SK-N-SH (cell line): ENCODE measurements around the gene WASF3. TPM values are rescaled to one million over a fixed set of nuclear protein-coding genes. Genes with fewer than 3 reads are reported as not detected.

Experiments used
- CTCF ChIA-PET: fragments of 300-600, 350-600 bp; formaldehyde crosslinking; extraction: SDS; loops from one replicate; lab custom pipeline; 2021; lab: Yijun Ruan, JAX
- POLR2A ChIA-PET: fragments of 350-600 bp; sonication (Branson Sonifier 250); formaldehyde crosslinking; extraction: SDS; loops from one replicate; lab custom pipeline; 2020; ENCODE audit warnings: antibody characterized with exemption, inconsistent platforms; lab: Yijun Ruan, JAX
- DNase-seq: peaks from one replicate; pipeline ENCODE4 v3.0.0; 2012
- H2AFZ ChIP-seq: fragments of 200-600 bp; sonication (generic); 2 replicates; pipeline ENCODE4 v1.8.1; 2016; ENCODE audit warnings: antibody characterized with exemption, mild to moderate bottlenecking, low read depth
- H3F3A ChIP-seq: fragments of 200-600 bp; sonication (generic); replicated peaks from 2 replicates; pipeline ENCODE3; 2016; ENCODE audit warnings: antibody characterized with exemption, mild to moderate bottlenecking; ENCODE audit not compliant: insufficient read depth
- H3K27ac ChIP-seq, 2 experiments: fragments of 200-500 bp in 1 of 2; fragments of 200-600 bp in 1 of 2; sonication (Bioruptor generic) in 1 of 2; sonication (generic), shearing (Covaris generic) in 1 of 2; 2 replicates each; pipeline versions ENCODE4 v1.5.1 to v1.6.1; 2014 to 2016; ENCODE audit warnings: low read depth in 2 of 2, inconsistent platforms in 1 of 2, low read length in 1 of 2, mild to moderate bottlenecking in 1 of 2, mixed read lengths in 1 of 2
- H3K27me3 ChIP-seq: fragments of 200-600 bp; sonication (generic), shearing (Covaris generic); 2 replicates; pipeline ENCODE4 v1.6.1; 2016; ENCODE audit warnings: mixed run types; ENCODE audit not compliant: insufficient read depth
- H3K36me3 ChIP-seq, 2 experiments: fragments of 200-500 bp in 1 of 2; fragments of 200-600 bp in 1 of 2; sonication (Bioruptor generic) in 1 of 2; sonication (generic) in 1 of 2; replicated peaks in 1 of 2; 2 replicates each; pipeline versions ENCODE3 to v1.5.1; 2014 to 2016; ENCODE audit warnings: low read length in 1 of 2, mild to moderate bottlenecking in 1 of 2; ENCODE audit not compliant: insufficient read depth in 2 of 2, control insufficient read depth in 1 of 2
- H3K4me1 ChIP-seq, 2 experiments: fragments of 200-500 bp in 1 of 2; fragments of 200-600 bp in 1 of 2; sonication (Bioruptor generic) in 1 of 2; sonication (generic), shearing (Covaris generic) in 1 of 2; 2 replicates each; pipeline versions ENCODE4 v1.5.1 to v1.6.1; 2014 to 2016; ENCODE audit warnings: low read depth in 1 of 2, low read length in 1 of 2, mixed run types in 1 of 2; ENCODE audit not compliant: insufficient read depth in 2 of 2, control insufficient read depth in 1 of 2
- H3K4me2 ChIP-seq: fragments of 200-600 bp; sonication (generic), shearing (Covaris generic); 2 replicates; pipeline ENCODE4 v1.6.1; 2017; ENCODE audit warnings: mixed run types
- H3K4me3 ChIP-seq, 2 experiments: fragments of 200-500 bp in 1 of 2; fragments of 200-600 bp in 1 of 2; sonication (Bioruptor generic) in 1 of 2; sonication (generic), shearing (Covaris generic) in 1 of 2; 2 replicates each; pipeline versions ENCODE4 v1.5.1 to v1.8.1; 2014 to 2016; ENCODE audit warnings: low read depth in 2 of 2, inconsistent platforms in 1 of 2, low read length in 1 of 2, mild to moderate bottlenecking in 1 of 2, mixed read lengths in 1 of 2, moderate library complexity in 1 of 2
- H3K79me2 ChIP-seq: fragments of 200-600 bp; sonication (generic); 2 replicates; pipeline ENCODE4 v1.8.1; 2017; ENCODE audit warnings: mild to moderate bottlenecking; ENCODE audit not compliant: insufficient read depth
- H3K9ac ChIP-seq: fragments of 200-600 bp; sonication (generic); 2 replicates; pipeline ENCODE4 v1.6.1; 2017; ENCODE audit warnings: mixed run types
- H3K9me2 ChIP-seq: fragments of 200-600 bp; sonication (generic); 2 replicates; pipeline ENCODE4 v1.6.1; 2017; ENCODE audit warnings: mixed run types
- H3K9me3 ChIP-seq: fragments of 200-600 bp; sonication (generic); 2 replicates; pipeline ENCODE4 v1.6.1; 2017; ENCODE audit warnings: mixed run types, mild to moderate bottlenecking, moderate library complexity
- H4K20me1 ChIP-seq: fragments of 200-600 bp; sonication (generic); 2 replicates; pipeline ENCODE4 v1.6.1; 2017; ENCODE audit warnings: mild to moderate bottlenecking, mixed run types; ENCODE audit not compliant: insufficient read depth
- CHD2 ChIP-seq: fragments of 150-350 bp; IDR thresholded peaks from 2 replicates; pipeline ENCODE4 v1.6.1; 2018; ENCODE audit warnings: low read length; ENCODE audit not compliant: partially characterized antibody
- ELF1 ChIP-seq: IDR thresholded peaks from 2 replicates; pipeline ENCODE4 v1.4.0; 2012
- EP300 ChIP-seq, 2 experiments: IDR thresholded peaks; 2 replicates each; pipeline versions ENCODE4 v1.4.0 to v1.6.1; 2012; ENCODE audit warnings: borderline replicate concordance in 1 of 2, low read depth in 1 of 2, low read length in 1 of 2
- FOSL2 ChIP-seq: IDR thresholded peaks from 2 replicates; pipeline ENCODE4 v1.4.0; 2012; ENCODE audit warnings: low read depth, mild to moderate bottlenecking, moderate library complexity, borderline replicate concordance
- FOXJ3 ChIP-seq: sonication (generic); formaldehyde crosslinking; IDR thresholded peaks from 2 replicates; pipeline ENCODE4 v1.5.1; 2020; ENCODE audit warnings: mild to moderate bottlenecking, missing genetic modification reagents
- FOXM1 ChIP-seq: IDR thresholded peaks from 2 replicates; pipeline ENCODE4 v1.4.0; 2012; ENCODE audit warnings: low read depth, mild to moderate bottlenecking
- JUND ChIP-seq: IDR thresholded peaks from 2 replicates; pipeline ENCODE4 v1.4.0; 2012
- NFIC ChIP-seq: IDR thresholded peaks from 2 replicates; pipeline ENCODE4 v1.4.0; 2012; ENCODE audit warnings: borderline replicate concordance
- RCOR1 ChIP-seq: fragments of 150-350 bp; IDR thresholded peaks from 2 replicates; pipeline ENCODE4 v1.6.1; 2017; ENCODE audit warnings: antibody characterized with exemption, low read length
- RFX5 ChIP-seq: IDR thresholded peaks from 2 replicates; pipeline ENCODE4 v1.6.1; 2012; ENCODE audit warnings: mild to moderate bottlenecking, improper control_type of control experiment, low read length
- SIN3A ChIP-seq: IDR thresholded peaks from 2 replicates; pipeline ENCODE4 v1.6.1; 2012; ENCODE audit warnings: low read depth, mild to moderate bottlenecking, low read length, moderate library complexity, borderline replicate concordance
- SMC3 ChIP-seq: IDR thresholded peaks from 2 replicates; pipeline ENCODE4 v1.6.1; 2012; ENCODE audit warnings: low read depth, low read length, improper control_type of control experiment
- TAF1 ChIP-seq: IDR thresholded peaks from 2 replicates; pipeline ENCODE4 v1.6.1; 2012; ENCODE audit warnings: low read depth, mild to moderate bottlenecking, low read length, moderate library complexity, borderline replicate concordance
- TEAD4 ChIP-seq: IDR thresholded peaks from 2 replicates; pipeline ENCODE4 v1.4.0; 2012; ENCODE audit warnings: mild to moderate bottlenecking, borderline replicate concordance; ENCODE audit not compliant: insufficient read depth
- YY1 ChIP-seq: IDR thresholded peaks from 2 replicates; pipeline ENCODE4 v1.4.0; 2012; ENCODE audit warnings: low read depth, mild to moderate bottlenecking
- WGBS: methylation state at CpG from one replicate; pipeline ENCODE4 v1.1.6; 2017; ENCODE audit warnings: low lambda C conversion rate; 5-methylcytosine and 5-hydroxymethylcytosine counted together
- polyA plus RNA-seq, 3 experiments: library from polyadenylated mRNA; depleted of rRNA; stranded (reverse); fragments of >200 nt; gene quantifications; 2 replicates each; pipeline ENCODE4 v1.2.3, GENCODE V29; 2012
- TF ChIP-seq, protein P1 (sequence below): IDR thresholded peaks from 2 replicates; pipeline ENCODE4 v1.4.0; 2012; ENCODE audit warnings: low read depth, borderline replicate concordance
- TF ChIP-seq, protein P2 (sequence below): IDR thresholded peaks from 2 replicates; pipeline ENCODE4 v1.6.1; 2012; ENCODE audit warnings: mild to moderate bottlenecking, low read depth, low read length, moderate library complexity
- TF ChIP-seq, protein P3 (sequence below): fragments of 150-350 bp; IDR thresholded peaks from 2 replicates; pipeline ENCODE4 v1.6.1; 2017; ENCODE audit warnings: antibody characterized with exemption, low read length, low read depth, borderline replicate concordance

The WASF3 gene
- polyA plus RNA-seq, 1 of the 3 experiments (the other 2 are of a cell fraction) = 10.4 TPM

DNA sequence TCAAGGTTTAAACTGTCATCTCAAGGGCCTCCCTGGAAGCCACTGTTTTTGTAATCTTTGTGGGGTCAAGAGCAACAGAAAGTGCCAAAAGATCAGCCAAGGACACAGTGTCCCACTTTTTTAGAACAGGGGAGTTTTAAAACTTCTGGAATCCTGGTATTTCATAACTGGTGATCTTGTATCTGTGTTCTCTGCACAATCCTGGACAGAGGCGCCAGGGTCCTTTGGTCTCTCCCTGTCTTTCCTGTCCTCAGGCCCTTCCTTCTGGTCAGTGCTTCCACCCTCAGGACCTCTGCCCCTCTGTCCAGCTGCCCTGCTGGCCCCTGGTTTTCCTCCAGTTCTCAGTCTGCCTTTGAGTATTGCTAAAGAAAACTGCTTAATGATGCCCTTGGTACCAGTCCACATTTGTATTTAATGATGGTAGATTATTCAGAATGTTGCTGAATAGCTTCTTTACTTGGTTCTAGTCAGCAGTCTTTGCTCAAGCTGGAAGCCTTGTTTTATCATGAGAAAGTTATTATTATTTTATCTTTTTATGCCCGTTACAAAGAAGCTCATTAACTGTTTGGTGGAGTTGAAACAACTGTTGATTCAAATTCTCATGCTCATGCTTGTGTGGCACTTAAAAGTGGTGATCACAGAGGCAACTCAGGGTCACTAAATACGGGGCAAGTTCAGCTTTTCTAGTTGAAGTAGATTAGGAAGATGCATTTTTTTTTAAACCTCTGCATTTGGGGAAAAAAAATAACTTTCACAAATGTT, 47.5 kb downstream of the WASF3 start:
- Histone ChIP-seq H3K4me3 (no peak overlapping the region), H3K27me3 (no peaks in the 10 kb centered on the region), H3K9ac (no peak overlapping the region), H3K4me2 (no peak overlapping the region), H3K9me2 (no peaks in the 10 kb centered on the region), H3F3A (peaks cover 9% of the 10 kb centered on the region), H4K20me1 (peaks cover 13% of the 10 kb centered on the region), H3K9me3 (no peaks in the 10 kb centered on the region), H3K4me1 (peaks cover 8 to 24% of the 10 kb centered on the region in 2 experiments; a peak in 3 of 4 replicates), H2AFZ (no peak overlapping the region), H3K27ac (no peak overlapping the region), H3K79me2 (peaks cover 88% of the 10 kb centered on the region), H3K36me3 (no peaks in the 10 kb centered on the region)
- ChIA-PET CTCF (interaction anchor here (1.4 to 2.1 kb wide), 4 partner anchors 10 to 420 kb away, joined by 3 to 6 read pairs (median 5); no protein-coding TSS in a partner anchor), POLR2A (no interaction called here)
- no peak for DNase-seq
- no peak for TF ChIP-seq JUND
- no peak for TF ChIP-seq ELF1
- WGBS = 86% methylated on average over 3 of the region's 3 CpGs

DNA sequence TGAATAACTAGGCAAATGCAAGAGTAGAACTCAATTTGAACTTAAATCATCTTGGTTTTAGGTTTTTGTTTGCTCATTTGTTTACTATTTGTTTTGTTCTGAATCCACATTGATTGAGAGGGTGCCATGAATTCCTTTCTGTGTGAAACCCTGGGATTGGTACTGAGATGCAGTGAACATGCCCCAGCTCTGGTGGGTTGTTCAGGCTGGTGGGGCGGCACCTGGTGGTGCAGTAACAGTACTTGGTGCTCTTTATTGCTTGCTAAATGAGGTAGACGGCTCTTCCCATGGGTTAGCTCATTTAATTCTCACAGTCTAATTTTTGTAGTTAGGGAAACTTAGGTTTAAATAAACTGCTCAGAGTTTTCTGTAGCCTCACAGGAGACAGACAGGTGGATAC, 48.4 kb downstream of the WASF3 start:
- peaks cover 7% of the 10 kb centered on the region for H3F3A ChIP-seq
- H2AFZ ChIP-seq = no peak overlapping the region
- H3K4me1 ChIP-seq = peaks cover 3 to 16% of the 10 kb centered on the region in 2 experiments; a peak in 2 of 4 replicates
- no peaks in the 10 kb centered on the region for H3K9me2 ChIP-seq
- DNase-seq = no peak
- H3K27ac ChIP-seq = no peak overlapping the region
- no peak overlapping the region for H3K4me2 ChIP-seq
- peaks cover 0 to 2% of the 10 kb centered on the region in 2 experiments for H3K36me3 ChIP-seq
- H3K79me2 ChIP-seq = peaks cover 88% of the 10 kb centered on the region
- WGBS = 92% methylated on average over 2 of the region's 2 CpGs
- H3K4me3 ChIP-seq = no peak overlapping the region
- no peak overlapping the region for H3K9ac ChIP-seq
- POLR2A ChIA-PET = interaction anchor here (0.6 kb wide), 1 partner anchor 83 kb away, joined by 3 read pairs; no protein-coding TSS in a partner anchor
- H4K20me1 ChIP-seq = peaks cover 13% of the 10 kb centered on the region
- TF ChIP-seq JUND = no peak
- TF ChIP-seq EP300 (IDR thresholded peaks at IDR 0.05; ENCODE audit: borderline replicate concordance in 1 of 2, low read depth in 1 of 2, low read length in 1 of 2) = no peak
- TF ChIP-seq, protein P1, sequence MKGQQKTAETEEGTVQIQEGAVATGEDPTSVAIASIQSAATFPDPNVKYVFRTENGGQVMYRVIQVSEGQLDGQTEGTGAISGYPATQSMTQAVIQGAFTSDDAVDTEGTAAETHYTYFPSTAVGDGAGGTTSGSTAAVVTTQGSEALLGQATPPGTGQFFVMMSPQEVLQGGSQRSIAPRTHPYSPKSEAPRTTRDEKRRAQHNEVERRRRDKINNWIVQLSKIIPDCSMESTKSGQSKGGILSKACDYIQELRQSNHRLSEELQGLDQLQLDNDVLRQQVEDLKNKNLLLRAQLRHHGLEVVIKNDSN = no peak
- TF ChIP-seq RFX5 = no peak
- no peak for TF ChIP-seq TEAD4
- TF ChIP-seq, protein P2, sequence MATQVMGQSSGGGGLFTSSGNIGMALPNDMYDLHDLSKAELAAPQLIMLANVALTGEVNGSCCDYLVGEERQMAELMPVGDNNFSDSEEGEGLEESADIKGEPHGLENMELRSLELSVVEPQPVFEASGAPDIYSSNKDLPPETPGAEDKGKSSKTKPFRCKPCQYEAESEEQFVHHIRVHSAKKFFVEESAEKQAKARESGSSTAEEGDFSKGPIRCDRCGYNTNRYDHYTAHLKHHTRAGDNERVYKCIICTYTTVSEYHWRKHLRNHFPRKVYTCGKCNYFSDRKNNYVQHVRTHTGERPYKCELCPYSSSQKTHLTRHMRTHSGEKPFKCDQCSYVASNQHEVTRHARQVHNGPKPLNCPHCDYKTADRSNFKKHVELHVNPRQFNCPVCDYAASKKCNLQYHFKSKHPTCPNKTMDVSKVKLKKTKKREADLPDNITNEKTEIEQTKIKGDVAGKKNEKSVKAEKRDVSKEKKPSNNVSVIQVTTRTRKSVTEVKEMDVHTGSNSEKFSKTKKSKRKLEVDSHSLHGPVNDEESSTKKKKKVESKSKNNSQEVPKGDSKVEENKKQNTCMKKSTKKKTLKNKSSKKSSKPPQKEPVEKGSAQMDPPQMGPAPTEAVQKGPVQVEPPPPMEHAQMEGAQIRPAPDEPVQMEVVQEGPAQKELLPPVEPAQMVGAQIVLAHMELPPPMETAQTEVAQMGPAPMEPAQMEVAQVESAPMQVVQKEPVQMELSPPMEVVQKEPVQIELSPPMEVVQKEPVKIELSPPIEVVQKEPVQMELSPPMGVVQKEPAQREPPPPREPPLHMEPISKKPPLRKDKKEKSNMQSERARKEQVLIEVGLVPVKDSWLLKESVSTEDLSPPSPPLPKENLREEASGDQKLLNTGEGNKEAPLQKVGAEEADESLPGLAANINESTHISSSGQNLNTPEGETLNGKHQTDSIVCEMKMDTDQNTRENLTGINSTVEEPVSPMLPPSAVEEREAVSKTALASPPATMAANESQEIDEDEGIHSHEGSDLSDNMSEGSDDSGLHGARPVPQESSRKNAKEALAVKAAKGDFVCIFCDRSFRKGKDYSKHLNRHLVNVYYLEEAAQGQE = no peak
- no peak for TF ChIP-seq FOXJ3 (CRISPR knock-in tag)
- no peak for TF ChIP-seq YY1
- no peak for TF ChIP-seq RCOR1
- no peak for TF ChIP-seq CHD2
- no peak for TF ChIP-seq FOXM1
- no peak for TF ChIP-seq SMC3
- TF ChIP-seq SIN3A = no peak
- no peak for TF ChIP-seq TAF1
- TF ChIP-seq NFIC = no peak
- TF ChIP-seq, protein P3, sequence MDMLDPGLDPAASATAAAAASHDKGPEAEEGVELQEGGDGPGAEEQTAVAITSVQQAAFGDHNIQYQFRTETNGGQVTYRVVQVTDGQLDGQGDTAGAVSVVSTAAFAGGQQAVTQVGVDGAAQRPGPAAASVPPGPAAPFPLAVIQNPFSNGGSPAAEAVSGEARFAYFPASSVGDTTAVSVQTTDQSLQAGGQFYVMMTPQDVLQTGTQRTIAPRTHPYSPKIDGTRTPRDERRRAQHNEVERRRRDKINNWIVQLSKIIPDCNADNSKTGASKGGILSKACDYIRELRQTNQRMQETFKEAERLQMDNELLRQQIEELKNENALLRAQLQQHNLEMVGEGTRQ = no peak
- no peak for TF ChIP-seq FOSL2
- CTCF ChIA-PET = interaction anchor here (1.4 to 2.1 kb wide), 4 partner anchors 9 to 421 kb away, joined by 3 to 6 read pairs (median 5); no protein-coding TSS in a partner anchor
- H3K27me3 ChIP-seq = no peaks in the 10 kb centered on the region
- H3K9me3 ChIP-seq = no peaks in the 10 kb centered on the region
